PC-3 (cell line): ENCODE measurements around the gene ITGAL. TPM values are rescaled to one million over a fixed set of nuclear protein-coding genes. Genes with fewer than 3 reads are reported as not detected.

Experiments
- ATAC-seq: fragments of 200-7000 bp; cut with Tn5 transposase; 2 replicates; pipeline ENCODE4 v1.9.1; 2020; ENCODE audit warnings: mild to moderate bottlenecking, moderate library complexity
- BruUV-seq: library from RNA; stranded (reverse); fragments of 400-500 nt; replicated peaks from 2 replicates; lab custom pipeline; 2021; lab: Mats Ljungman, UMichigan
- CTCF ChIA-PET: fragments of 300-600 bp; sonication (Branson Sonifier 250); formaldehyde crosslinking; loops from one replicate; lab custom pipeline; 2022; ENCODE audit warnings: antibody characterized with exemption; lab: Charles Lee
- POLR2A ChIA-PET: fragments of 300-600 bp; sonication (Branson Sonifier 250); formaldehyde crosslinking; loops from one replicate; lab custom pipeline; 2022; ENCODE audit warnings: antibody characterized with exemption; ENCODE audit not compliant: unreplicated experiment; lab: Charles Lee
- DNase-seq: peaks from one replicate; pipeline ENCODE4 v3.0.0-alpha.2; 2015
- H2AFZ ChIP-seq: fragments of 300-600 bp; sonication (generic); 2 replicates; pipeline ENCODE4 v1.6.0; 2016; ENCODE audit warnings: antibody characterized with exemption, low read length
- H3F3A ChIP-seq: fragments of 300-600 bp; sonication (generic); one replicate; pipeline ENCODE4 v1.6.0; 2017; ENCODE audit warnings: antibody characterized with exemption, low read length, control low read depth, mild to moderate bottlenecking; ENCODE audit not compliant: unreplicated experiment
- H3K27ac ChIP-seq: fragments of 300-600 bp; sonication (generic); 2 replicates; pipeline ENCODE4 v1.5.1; 2016; ENCODE audit warnings: mild to moderate bottlenecking, low read length
- H3K27me3 ChIP-seq: fragments of 300-600 bp; sonication (generic); 2 replicates; pipeline ENCODE4 v1.6.1; 2016; ENCODE audit warnings: low read length, mixed read lengths
- H3K36me3 ChIP-seq: fragments of 300-600 bp; sonication (generic); 2 replicates; pipeline ENCODE4 v1.6.1; 2016; ENCODE audit warnings: low read depth, mixed run types, low read length, mixed read lengths
- H3K4me1 ChIP-seq: fragments of 300-600 bp; sonication (generic); 2 replicates; pipeline ENCODE4 v1.5.1; 2016; ENCODE audit warnings: low read length; ENCODE audit not compliant: insufficient read depth
- H3K4me2 ChIP-seq: fragments of 300-600 bp; sonication (generic); 2 replicates; pipeline ENCODE4 v1.6.0; 2016; ENCODE audit warnings: low read length
- H3K4me3 ChIP-seq: fragments of 300-600 bp; sonication (generic); 2 replicates; pipeline ENCODE4 v1.5.1; 2016; ENCODE audit warnings: mild to moderate bottlenecking, low read length, mixed read lengths
- H3K79me2 ChIP-seq: fragments of 300-600 bp; sonication (generic); 2 replicates; pipeline ENCODE4 v1.6.1; 2017; ENCODE audit warnings: low read length, mixed read lengths
- H3K9ac ChIP-seq: fragments of 300-600 bp; sonication (generic); 2 replicates; pipeline ENCODE4 v1.6.0; 2016; ENCODE audit warnings: mild to moderate bottlenecking, low read length
- H3K9me2 ChIP-seq: fragments of 300-600 bp; sonication (generic); replicated peaks from 2 replicates; pipeline ENCODE4 v1.6.1; 2016; ENCODE audit warnings: mixed run types, low read length, mixed read lengths
- H3K9me3 ChIP-seq: fragments of 300-600 bp; sonication (generic); 2 replicates; pipeline ENCODE4 v1.6.1; 2016; ENCODE audit warnings: low read length, mixed read lengths
- H4K20me1 ChIP-seq: fragments of 300-600 bp; sonication (generic); 2 replicates; pipeline ENCODE4 v1.6.1; 2016; ENCODE audit warnings: low read length, mixed read lengths
- CTCF ChIP-seq: fragments of 300-600 bp; sonication (generic); conservative IDR thresholded peaks from 2 replicates; pipeline ENCODE4 v1.5.1; 2017; ENCODE audit warnings: antibody characterized with exemption, low read depth, mild to moderate bottlenecking, low read length
- EZH2 ChIP-seq: fragments of 300-600 bp; sonication (generic); IDR thresholded peaks from one replicate; pipeline ENCODE4 v1.6.1; 2017; ENCODE audit warnings: antibody characterized with exemption, mild to moderate bottlenecking, low read length; ENCODE audit not compliant: unreplicated experiment
- EZH2phosphoT487 ChIP-seq: fragments of 300-600 bp; sonication (generic); IDR thresholded peaks from 2 replicates; pipeline ENCODE4 v1.6.1; 2018; ENCODE audit warnings: mild to moderate bottlenecking, antibody characterized with exemption, low read length, borderline replicate concordance
- intact Hi-C: fragments of 100-400 bp; cut with micrococcal nuclease; formaldehyde crosslinking; loops from 2 replicates; pipeline ENCODE4 v1.9.0; 2023
- total RNA-seq: library from RNA; depleted of rRNA; stranded (reverse); fragments of >200 nt; gene quantifications from 2 replicates; pipeline ENCODE4 v1.2.3, GENCODE V29; 2014

ITGAL gene
- total RNA-seq, 1 experiment from 2014 or later, result not detected

DNA sequence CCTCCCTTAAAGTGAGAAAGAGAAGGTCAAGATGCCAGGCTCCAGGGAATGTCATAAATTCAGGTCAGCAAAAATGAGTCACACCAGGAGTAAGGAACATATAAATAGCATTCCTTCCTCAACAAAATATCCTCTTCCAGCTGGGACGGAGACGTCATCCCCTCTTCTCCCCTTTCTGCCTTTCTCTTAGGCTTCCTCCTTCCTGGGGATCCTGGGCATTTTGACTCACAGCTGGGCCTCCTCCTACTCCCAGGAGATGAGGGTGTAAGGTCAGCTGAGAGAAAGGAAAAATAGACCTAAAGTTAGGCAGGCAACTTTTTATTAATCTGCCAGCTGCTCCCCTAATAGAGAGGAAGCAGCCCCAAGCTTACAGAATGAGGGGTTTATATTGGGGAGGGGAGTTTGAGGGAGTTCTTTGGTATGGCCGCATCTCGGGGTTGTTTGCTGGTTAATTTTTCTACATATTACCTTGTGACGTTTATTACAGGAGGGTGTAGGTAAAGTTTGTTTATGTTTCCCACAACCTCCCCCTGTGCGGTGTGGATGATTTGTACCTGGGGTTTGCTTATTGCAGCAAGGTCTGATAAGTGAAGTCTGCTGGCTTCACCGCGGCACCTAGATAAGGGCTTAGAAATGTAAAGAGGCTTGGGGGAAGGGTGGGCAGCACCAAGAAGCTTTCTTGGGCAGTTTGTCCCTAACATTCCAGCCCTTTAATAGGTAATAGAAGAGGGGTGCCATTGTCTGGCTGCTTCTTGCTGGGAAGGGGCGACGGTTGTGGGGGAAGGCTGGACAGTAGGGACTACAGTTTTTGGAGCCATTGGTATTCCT, 69.2 kb downstream of the ITGAL start:
- H2AFZ ChIP-seq, result no peak overlapping the region
- peak; percentile 38; the same call in 1 of the 2 replicates for ATAC-seq

DNA sequence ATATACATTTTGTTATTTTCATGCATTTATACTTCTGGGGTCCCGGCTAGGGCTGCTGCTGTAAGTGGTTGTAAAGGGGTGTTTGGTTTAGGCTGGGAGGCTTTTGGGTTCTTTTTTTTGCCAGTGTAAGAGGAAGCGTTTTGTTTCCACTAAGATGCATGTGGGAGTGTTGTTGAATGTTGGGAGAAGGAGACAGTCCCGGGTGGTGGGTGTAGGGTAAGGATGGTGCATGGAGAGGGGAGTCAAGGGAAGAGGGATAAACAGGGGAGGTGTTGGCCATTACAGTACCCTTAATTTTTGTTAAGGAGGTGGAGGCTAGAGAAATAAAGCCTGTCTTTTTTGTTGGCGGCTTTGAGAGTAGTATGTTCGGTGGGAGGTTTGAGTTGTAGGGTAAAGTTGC, 70.5 kb downstream of the ITGAL start:
- intact Hi-C loops, result no loop called here
- Histone ChIP-seq H3K36me3 (no peaks in the 10 kb centered on the region), H2AFZ (no peak overlapping the region), H3K9me2 (no peaks in the 10 kb centered on the region), H3K79me2 (no peaks in the 10 kb centered on the region), H4K20me1 (no peaks in the 10 kb centered on the region), H3F3A (no peaks in the 10 kb centered on the region), H3K4me3 (no peak overlapping the region), H3K9me3 (no peaks in the 10 kb centered on the region), H3K27ac (no peak overlapping the region), H3K27me3 (no peaks in the 10 kb centered on the region), H3K9ac (no peak overlapping the region), H3K4me2 (no peak overlapping the region), H3K4me1 (no peaks in the 10 kb centered on the region)
- ATAC-seq, result no peak
- no peak for TF ChIP-seq EZH2phosphoT487
- TF ChIP-seq CTCF, result no peak
- no peak for TF ChIP-seq EZH2
- ChIA-PET CTCF (no interaction called here), POLR2A (no interaction called here)
- DNase-seq, result no peak
- no TSS peak for BruUV-seq

More for the DNA sequence above, 69.2 kb downstream of the ITGAL start:
- no TSS peak for BruUV-seq
- intact Hi-C loops, result no loop called here
- Histone ChIP-seq H3K4me3 (no peak overlapping the region), H3K27me3 (no peaks in the 10 kb centered on the region), H4K20me1 (no peaks in the 10 kb centered on the region), H3K9ac (no peak overlapping the region), H3F3A (no peaks in the 10 kb centered on the region), H3K9me2 (no peaks in the 10 kb centered on the region), H3K79me2 (no peaks in the 10 kb centered on the region), H3K36me3 (no peaks in the 10 kb centered on the region), H3K4me1 (no peaks in the 10 kb centered on the region), H3K27ac (no peak overlapping the region), H3K4me2 (no peak overlapping the region), H3K9me3 (no peaks in the 10 kb centered on the region)
- TF ChIP-seq EZH2 (no peak), EZH2phosphoT487 (no peak), CTCF (no peak)
- CTCF ChIA-PET, result no interaction called here
- POLR2A ChIA-PET, result no interaction called here
- peak; percentile 13 for DNase-seq

GRCh38 chr16:30546115-30546514, 73.6 kb downstream of the ITGAL start:
- ChIA-PET POLR2A (no interaction called here), CTCF (no interaction called here)
- no peak for TF ChIP-seq EZH2
- no peak for TF ChIP-seq CTCF
- TF ChIP-seq EZH2phosphoT487, result no peak
- H3K4me1 ChIP-seq, result no peaks in the 10 kb centered on the region
- no peak overlapping the region for H3K4me2 ChIP-seq
- no peak overlapping the region for H3K4me3 ChIP-seq
- no peaks in the 10 kb centered on the region for H3K36me3 ChIP-seq
- H2AFZ ChIP-seq, result no peak overlapping the region
- H3K9me2 ChIP-seq, result no peaks in the 10 kb centered on the region
- H3K9ac ChIP-seq, result no peak overlapping the region
- no peaks in the 10 kb centered on the region for H4K20me1 ChIP-seq
- DNase-seq (no peak), ATAC-seq (no peak)
- H3K27me3 ChIP-seq, result no peaks in the 10 kb centered on the region
- H3K9me3 ChIP-seq, result no peaks in the 10 kb centered on the region
- BruUV-seq, result no TSS peak
- intact Hi-C loops, result no loop called here
- H3K79me2 ChIP-seq, result no peaks in the 10 kb centered on the region
- H3K27ac ChIP-seq, result no peak overlapping the region
- no peaks in the 10 kb centered on the region for H3F3A ChIP-seq
